ENCODE data around the gene TMBIM1. TPM values are rescaled to one million over a fixed set of nuclear protein-coding genes. Genes with fewer than 3 reads are reported as not detected.

TMBIM1 gene
- total RNA-seq, 1 experiment from 2014 or later, result 114 TPM

DNA sequence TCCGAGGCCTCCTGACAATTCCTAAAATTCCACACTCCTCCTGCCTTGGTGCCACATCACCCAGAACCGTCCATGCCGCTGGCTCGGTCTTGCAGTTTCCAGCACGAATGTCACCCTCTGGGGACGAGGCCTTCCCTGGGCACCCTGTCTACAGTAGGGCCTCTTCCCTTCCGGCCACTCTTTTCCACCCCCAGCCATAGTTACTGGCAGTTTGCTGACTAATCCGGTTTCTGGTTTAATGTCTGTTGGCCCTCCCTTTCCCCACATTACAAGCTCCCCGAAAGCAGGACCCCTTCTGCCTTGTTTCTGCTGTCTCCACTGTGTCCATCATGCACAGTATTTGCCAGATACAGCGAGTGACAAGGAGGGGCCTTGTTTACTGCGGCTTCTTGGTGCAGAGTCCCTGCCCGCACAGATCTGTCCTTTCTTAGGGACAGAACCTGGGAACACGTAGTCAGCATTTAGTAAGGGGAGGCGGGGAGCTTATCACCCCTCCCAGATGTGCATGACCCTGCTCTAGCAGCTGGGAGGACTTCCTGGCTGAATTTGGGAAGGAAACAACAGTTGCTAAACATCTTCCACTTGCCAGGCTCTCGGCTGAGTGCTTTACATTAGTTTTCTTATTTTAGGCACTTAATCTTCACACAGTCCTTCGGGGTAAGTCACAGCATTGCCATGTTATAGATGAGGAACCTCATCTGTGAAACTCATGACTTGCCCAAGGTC lies 40.8 kb upstream of the TMBIM1 start:
- H3K36me3 ChIP-seq (ENCODE audit: control insufficient read depth, insufficient read depth, low read length), result no peaks in the 10 kb centered on the region
- BruUV-seq (replicated peaks), result no TSS peak
- in situ Hi-C loops (cut with HindIII; ENCODE audit: low pct_unique_long_range_greater_than_20kb, low sequenced_read_pairs) (no loop called here), intact Hi-C loops (cut with micrococcal nuclease; ENCODE audit: unreplicated experiment) (no loop called here)
- H3K4me3 ChIP-seq (ENCODE audit: low read depth in 2 of 2, low read length in 2 of 2), result no peak overlapping the region
- CTCF ChIA-PET, result no interaction called here
- ATAC-seq (no peak), DNase-seq (ENCODE audit: low read depth, low spot score) (no peak)
- TF ChIP-seq POLR2AphosphoS5 (IDR thresholded peaks at IDR 0.05; ENCODE audit: low read depth, low read length) (no peak), TCF7L2 (IDR thresholded peaks at IDR 0.05; ENCODE audit: low read depth, low read length) (no peak), SIN3A (IDR thresholded peaks at IDR 0.05; ENCODE audit: borderline replicate concordance, insufficient read depth, low read depth, low read length) (no peak)
- TF ChIP-seq, protein P1, sequence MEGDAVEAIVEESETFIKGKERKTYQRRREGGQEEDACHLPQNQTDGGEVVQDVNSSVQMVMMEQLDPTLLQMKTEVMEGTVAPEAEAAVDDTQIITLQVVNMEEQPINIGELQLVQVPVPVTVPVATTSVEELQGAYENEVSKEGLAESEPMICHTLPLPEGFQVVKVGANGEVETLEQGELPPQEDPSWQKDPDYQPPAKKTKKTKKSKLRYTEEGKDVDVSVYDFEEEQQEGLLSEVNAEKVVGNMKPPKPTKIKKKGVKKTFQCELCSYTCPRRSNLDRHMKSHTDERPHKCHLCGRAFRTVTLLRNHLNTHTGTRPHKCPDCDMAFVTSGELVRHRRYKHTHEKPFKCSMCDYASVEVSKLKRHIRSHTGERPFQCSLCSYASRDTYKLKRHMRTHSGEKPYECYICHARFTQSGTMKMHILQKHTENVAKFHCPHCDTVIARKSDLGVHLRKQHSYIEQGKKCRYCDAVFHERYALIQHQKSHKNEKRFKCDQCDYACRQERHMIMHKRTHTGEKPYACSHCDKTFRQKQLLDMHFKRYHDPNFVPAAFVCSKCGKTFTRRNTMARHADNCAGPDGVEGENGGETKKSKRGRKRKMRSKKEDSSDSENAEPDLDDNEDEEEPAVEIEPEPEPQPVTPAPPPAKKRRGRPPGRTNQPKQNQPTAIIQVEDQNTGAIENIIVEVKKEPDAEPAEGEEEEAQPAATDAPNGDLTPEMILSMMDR (IDR thresholded peaks at IDR 0.05), result no peak
- TF ChIP-seq, protein P2, sequence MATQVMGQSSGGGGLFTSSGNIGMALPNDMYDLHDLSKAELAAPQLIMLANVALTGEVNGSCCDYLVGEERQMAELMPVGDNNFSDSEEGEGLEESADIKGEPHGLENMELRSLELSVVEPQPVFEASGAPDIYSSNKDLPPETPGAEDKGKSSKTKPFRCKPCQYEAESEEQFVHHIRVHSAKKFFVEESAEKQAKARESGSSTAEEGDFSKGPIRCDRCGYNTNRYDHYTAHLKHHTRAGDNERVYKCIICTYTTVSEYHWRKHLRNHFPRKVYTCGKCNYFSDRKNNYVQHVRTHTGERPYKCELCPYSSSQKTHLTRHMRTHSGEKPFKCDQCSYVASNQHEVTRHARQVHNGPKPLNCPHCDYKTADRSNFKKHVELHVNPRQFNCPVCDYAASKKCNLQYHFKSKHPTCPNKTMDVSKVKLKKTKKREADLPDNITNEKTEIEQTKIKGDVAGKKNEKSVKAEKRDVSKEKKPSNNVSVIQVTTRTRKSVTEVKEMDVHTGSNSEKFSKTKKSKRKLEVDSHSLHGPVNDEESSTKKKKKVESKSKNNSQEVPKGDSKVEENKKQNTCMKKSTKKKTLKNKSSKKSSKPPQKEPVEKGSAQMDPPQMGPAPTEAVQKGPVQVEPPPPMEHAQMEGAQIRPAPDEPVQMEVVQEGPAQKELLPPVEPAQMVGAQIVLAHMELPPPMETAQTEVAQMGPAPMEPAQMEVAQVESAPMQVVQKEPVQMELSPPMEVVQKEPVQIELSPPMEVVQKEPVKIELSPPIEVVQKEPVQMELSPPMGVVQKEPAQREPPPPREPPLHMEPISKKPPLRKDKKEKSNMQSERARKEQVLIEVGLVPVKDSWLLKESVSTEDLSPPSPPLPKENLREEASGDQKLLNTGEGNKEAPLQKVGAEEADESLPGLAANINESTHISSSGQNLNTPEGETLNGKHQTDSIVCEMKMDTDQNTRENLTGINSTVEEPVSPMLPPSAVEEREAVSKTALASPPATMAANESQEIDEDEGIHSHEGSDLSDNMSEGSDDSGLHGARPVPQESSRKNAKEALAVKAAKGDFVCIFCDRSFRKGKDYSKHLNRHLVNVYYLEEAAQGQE (IDR thresholded peaks at IDR 0.05; ENCODE audit: insufficient read depth in 1 of 2, low read depth in 2 of 2, low read length in 1 of 2), result no peak
- POLR2A ChIA-PET, result interaction anchor here (0.5 kb wide), 1 partner anchor 152 kb away, joined by 7 read pairs; no protein-coding TSS in a partner anchor
- H3K27ac ChIP-seq (ENCODE audit: low read length), result no peak overlapping the region
- H3K4me1 ChIP-seq (ENCODE audit: control insufficient read depth, insufficient read depth, low read length), result no peaks in the 10 kb centered on the region
- no peaks in the 10 kb centered on the region for H3K9me3 ChIP-seq (ENCODE audit: control insufficient read depth, insufficient read depth, low read depth, low read length)
- no peaks in the 10 kb centered on the region for H3K27me3 ChIP-seq (ENCODE audit: control insufficient read depth, insufficient read depth, low read length)

DNA sequence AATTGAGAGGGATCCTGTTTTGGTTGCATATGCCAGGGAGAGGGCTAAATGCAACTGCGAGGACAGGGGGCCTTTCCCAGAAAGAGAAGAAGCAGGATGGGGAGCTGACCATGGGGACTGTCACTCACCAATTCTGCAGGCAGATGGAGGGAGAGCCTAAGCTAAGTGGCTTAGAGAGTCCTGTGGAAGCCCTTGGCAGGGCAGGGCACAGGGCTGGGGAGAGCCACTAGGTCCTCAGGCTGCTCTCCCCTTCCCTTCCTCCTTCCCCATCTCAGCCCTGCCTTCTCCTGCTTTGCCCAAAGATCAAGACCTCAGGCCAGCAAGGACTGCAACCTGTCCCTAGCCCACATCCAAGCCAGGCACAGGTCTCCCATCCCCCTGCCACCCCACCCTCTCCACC lies 40.0 kb upstream of the TMBIM1 start:
- POLR2A ChIA-PET, result no interaction called here
- no TSS peak for BruUV-seq (replicated peaks)
- Histone ChIP-seq H3K36me3 (ENCODE audit: control insufficient read depth, insufficient read depth, low read length) (no peaks in the 10 kb centered on the region), H3K4me1 (ENCODE audit: control insufficient read depth, insufficient read depth, low read length) (no peaks in the 10 kb centered on the region), H3K27ac (ENCODE audit: low read length) (no peak overlapping the region), H3K27me3 (ENCODE audit: control insufficient read depth, insufficient read depth, low read length) (no peaks in the 10 kb centered on the region), H3K9me3 (ENCODE audit: control insufficient read depth, insufficient read depth, low read depth, low read length) (no peaks in the 10 kb centered on the region), H3K4me3 (ENCODE audit: low read depth in 2 of 2, low read length in 2 of 2) (no peak overlapping the region)
- DNase-seq (ENCODE audit: low read depth, low spot score) (no peak), ATAC-seq (peak; percentile 58)
- in situ Hi-C loops (cut with HindIII; ENCODE audit: low pct_unique_long_range_greater_than_20kb, low sequenced_read_pairs), result no loop called here
- TF ChIP-seq, protein P2 (IDR thresholded peaks at IDR 0.05; ENCODE audit: insufficient read depth in 1 of 2, low read depth in 2 of 2, low read length in 1 of 2), result no peak
- intact Hi-C loops (cut with micrococcal nuclease; ENCODE audit: unreplicated experiment), result no loop called here
- CTCF ChIA-PET, result no interaction called here
